ENCODE results near the gene CCDC157.
"Not testable (repeated sequence)": the region's sequence is repeated elsewhere in the genome, so short reads cannot be mapped to it uniquely, and the experiment has no call there.

CCDC157 gene

GRCh38 chr22:30398685-30399680 lies 42.2 kb downstream of the CCDC157 start:
- Histone ChIP-seq H3K4me2 (ENCODE audit: low read depth, low read length, poor library complexity, severe bottlenecking) (peak overlapping the region; percentile 98), H3K4me3 (ENCODE audit: low read length, poor library complexity, severe bottlenecking) (peak overlapping the region; percentile 90), H3K9me2 (replicated peaks; ENCODE audit: low read depth, low read length) (no peaks in the 10 kb centered on the region), H3K9ac (ENCODE audit: low read depth, low read length, poor library complexity, severe bottlenecking) (peak overlapping the region; percentile 81), H3K9me3 (ENCODE audit: insufficient read depth, low read depth, low read length) (no peaks in the 10 kb centered on the region), H3K4me1 (ENCODE audit: insufficient read depth, low read length, poor library complexity, severe bottlenecking) (peaks cover 31% of the 10 kb centered on the region), H3K79me2 (ENCODE audit: insufficient read depth, low read length) (peaks cover 34% of the 10 kb centered on the region), H3K36me3 (ENCODE audit: insufficient read depth, low read length) (no peaks in the 10 kb centered on the region), H3K27me3 (ENCODE audit: insufficient read depth, low read length, poor library complexity, severe bottlenecking) (no peaks in the 10 kb centered on the region), H2AFZ (ENCODE audit: low read length) (no peak overlapping the region), H3F3A (ENCODE audit: low read depth) (no peaks in the 10 kb centered on the region), H4K20me1 (ENCODE audit: insufficient read depth, low read length, poor library complexity, severe bottlenecking) (peaks cover 7% of the 10 kb centered on the region)
- TF ChIP-seq CTCF (conservative IDR thresholded peaks at IDR 0.05; ENCODE audit: low read length): no peak
- no peak for TF ChIP-seq EZH2phosphoT487 (IDR thresholded peaks at IDR 0.05; ENCODE audit: borderline replicate concordance)

GRCh38 chr22:30399718-30400117 lies 42.9 kb downstream of the CCDC157 start:
- peak overlapping the region; percentile 98 for H3K4me2 ChIP-seq (ENCODE audit: low read depth, low read length, poor library complexity, severe bottlenecking)
- H3F3A ChIP-seq (ENCODE audit: low read depth): no peaks in the 10 kb centered on the region
- no peak overlapping the region for H2AFZ ChIP-seq (ENCODE audit: low read length)
- H3K9ac ChIP-seq (ENCODE audit: low read depth, low read length, poor library complexity, severe bottlenecking): no peak overlapping the region
- H4K20me1 ChIP-seq (ENCODE audit: insufficient read depth, low read length, poor library complexity, severe bottlenecking): peaks cover 7% of the 10 kb centered on the region
- H3K4me1 ChIP-seq (ENCODE audit: insufficient read depth, low read length, poor library complexity, severe bottlenecking): peaks cover 31% of the 10 kb centered on the region
- no peaks in the 10 kb centered on the region for H3K36me3 ChIP-seq (ENCODE audit: insufficient read depth, low read length)
- H3K4me3 ChIP-seq (ENCODE audit: low read length, poor library complexity, severe bottlenecking): no peak overlapping the region
- no peaks in the 10 kb centered on the region for H3K9me2 ChIP-seq (replicated peaks; ENCODE audit: low read depth, low read length)
- H3K27me3 ChIP-seq (ENCODE audit: insufficient read depth, low read length, poor library complexity, severe bottlenecking): no peaks in the 10 kb centered on the region
- no peaks in the 10 kb centered on the region for H3K9me3 ChIP-seq (ENCODE audit: insufficient read depth, low read depth, low read length)
- TF ChIP-seq CTCF (conservative IDR thresholded peaks at IDR 0.05; ENCODE audit: low read length) (no peak), EZH2phosphoT487 (IDR thresholded peaks at IDR 0.05; ENCODE audit: borderline replicate concordance) (no peak)
- H3K79me2 ChIP-seq (ENCODE audit: insufficient read depth, low read length): peaks cover 34% of the 10 kb centered on the region

GRCh38 chr22:30400159-30400558 lies 43.4 kb downstream of the CCDC157 start:
- TF ChIP-seq EZH2phosphoT487 (IDR thresholded peaks at IDR 0.05; ENCODE audit: borderline replicate concordance) (no peak), CTCF (conservative IDR thresholded peaks at IDR 0.05; ENCODE audit: low read length) (no peak)
- no peaks in the 10 kb centered on the region for H3F3A ChIP-seq (ENCODE audit: low read depth)
- H3K27me3 ChIP-seq (ENCODE audit: insufficient read depth, low read length, poor library complexity, severe bottlenecking): no peaks in the 10 kb centered on the region
- peaks cover 31% of the 10 kb centered on the region for H3K4me1 ChIP-seq (ENCODE audit: insufficient read depth, low read length, poor library complexity, severe bottlenecking)
- H3K36me3 ChIP-seq (ENCODE audit: insufficient read depth, low read length): no peaks in the 10 kb centered on the region
- no peak overlapping the region for H3K4me3 ChIP-seq (ENCODE audit: low read length, poor library complexity, severe bottlenecking)
- H3K9me3 ChIP-seq (ENCODE audit: insufficient read depth, low read depth, low read length): no peaks in the 10 kb centered on the region
- H3K9me2 ChIP-seq (replicated peaks; ENCODE audit: low read depth, low read length): no peaks in the 10 kb centered on the region
- peak overlapping the region; percentile 98 for H3K4me2 ChIP-seq (ENCODE audit: low read depth, low read length, poor library complexity, severe bottlenecking)
- peaks cover 10% of the 10 kb centered on the region for H4K20me1 ChIP-seq (ENCODE audit: insufficient read depth, low read length, poor library complexity, severe bottlenecking)
- H3K9ac ChIP-seq (ENCODE audit: low read depth, low read length, poor library complexity, severe bottlenecking): no peak overlapping the region
- H2AFZ ChIP-seq (ENCODE audit: low read length): no peak overlapping the region
- H3K79me2 ChIP-seq (ENCODE audit: insufficient read depth, low read length): peaks cover 34% of the 10 kb centered on the region

- not testable (repeated sequence) for H3K27me3 ChIP-seq (ENCODE audit: insufficient read depth, low read length, poor library complexity, severe bottlenecking); H3K4me3 ChIP-seq (ENCODE audit: low read length, poor library complexity, severe bottlenecking); H3F3A ChIP-seq (ENCODE audit: low read depth); H2AFZ ChIP-seq (ENCODE audit: low read length); H3K9me3 ChIP-seq (ENCODE audit: insufficient read depth, low read depth, low read length); H3K4me2 ChIP-seq (ENCODE audit: low read depth, low read length, poor library complexity, severe bottlenecking); H3K9me2 ChIP-seq (replicated peaks; ENCODE audit: low read depth, low read length); H3K36me3 ChIP-seq (ENCODE audit: insufficient read depth, low read length); H3K9ac ChIP-seq (ENCODE audit: low read depth, low read length, poor library complexity, severe bottlenecking)
- Histone ChIP-seq H4K20me1 (ENCODE audit: insufficient read depth, low read length, poor library complexity, severe bottlenecking) (peaks cover 12% of the 10 kb centered on the region), H3K4me1 (ENCODE audit: insufficient read depth, low read length, poor library complexity, severe bottlenecking) (peaks cover 31% of the 10 kb centered on the region), H3K79me2 (ENCODE audit: insufficient read depth, low read length) (peaks cover 32% of the 10 kb centered on the region)
Observed at GRCh38 chr22:30401024-30401423, 44.2 kb downstream of the CCDC157 start.

All from Loucy (cell line).